Stimulated activated CD8-positive, alpha-beta memory T cell treated with anti-CD3 and anti-CD28 coated beads, Interleukin-2, amount 100 ng/mL, for 48 hours (primary cell): ENCODE results near the gene ECM1.

Source experiments
- DNase-seq, 2 donors: peaks; one replicate each; pipeline ENCODE4 v3.0.0-alpha.2; 2020; ENCODE audit warnings: low read depth in 2 of 2

Gene ECM1

DNA sequence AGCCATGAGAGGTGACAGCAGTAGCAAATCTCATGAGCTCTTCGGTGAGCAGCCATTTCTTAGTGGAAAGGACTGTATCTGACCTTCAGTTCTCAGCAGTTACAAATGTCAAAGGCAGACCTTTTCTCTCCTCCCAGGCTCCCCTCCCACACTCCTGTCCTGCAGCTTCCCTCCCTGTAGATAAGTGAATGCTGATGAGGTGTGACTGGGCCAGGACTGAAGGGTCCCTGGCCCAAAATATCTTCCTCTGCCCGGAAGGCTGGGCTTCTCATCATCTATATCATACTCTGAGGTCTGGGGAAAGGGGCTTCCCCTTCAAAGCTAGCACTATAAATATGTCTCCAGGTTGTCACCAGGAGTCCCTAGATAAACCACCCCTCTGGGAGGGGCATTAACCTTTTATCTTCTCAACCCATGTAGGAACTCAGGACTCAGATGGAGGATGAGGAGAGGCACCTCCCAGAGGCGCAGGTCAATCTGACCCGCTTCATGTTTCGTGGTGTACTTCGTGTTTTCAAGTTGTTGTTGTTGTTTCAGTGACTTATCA, 37.6 kb downstream of the ECM1 start:
- no peak for DNase-seq

DNA sequence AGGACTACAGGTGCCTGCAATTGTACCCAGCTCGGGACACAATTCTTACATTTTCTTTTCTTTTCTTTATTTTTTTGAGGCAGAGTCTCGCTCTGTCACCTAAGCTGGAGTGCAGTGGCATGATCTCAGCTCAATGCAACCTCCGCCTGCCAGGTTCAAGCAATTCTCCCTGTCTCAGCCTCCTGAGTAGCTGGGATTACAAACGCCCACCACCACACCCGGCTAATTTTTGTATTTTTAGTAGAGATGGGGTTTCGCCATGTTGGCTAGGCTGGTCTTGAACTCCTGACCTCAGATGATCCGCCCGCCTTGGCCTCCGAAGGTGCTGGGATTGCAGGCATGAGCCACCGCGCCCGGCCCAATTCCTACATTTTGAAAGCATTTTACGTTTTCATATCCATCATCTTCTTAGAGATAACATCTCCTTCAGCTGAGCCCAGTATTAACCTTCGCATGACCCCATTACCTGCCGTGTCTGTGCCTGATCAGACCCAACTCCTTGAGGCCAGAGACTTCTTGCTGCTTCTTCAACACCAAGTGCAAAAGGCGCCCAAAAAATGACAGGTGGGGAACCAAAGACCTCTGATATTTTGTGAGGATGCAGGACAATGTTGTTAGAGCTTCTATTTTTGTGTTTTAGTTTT, 38.5 kb downstream of the ECM1 start:
- no peak for DNase-seq

DNA sequence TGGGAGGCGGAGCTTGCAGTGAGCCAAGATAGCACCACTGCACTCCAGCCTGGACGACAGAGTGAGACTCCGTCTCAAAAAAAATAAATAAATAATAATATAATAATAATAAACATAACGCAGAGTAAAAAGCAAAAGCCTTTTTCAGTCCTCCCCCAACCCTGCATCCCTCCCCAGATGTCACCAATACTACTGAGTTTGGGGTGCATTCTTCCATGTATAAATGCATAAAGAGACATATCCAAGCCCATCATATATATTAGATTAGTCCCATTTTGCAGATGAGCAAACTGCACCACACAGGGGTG, 40.4 kb downstream of the ECM1 start:
- no peak for DNase-seq

DNA sequence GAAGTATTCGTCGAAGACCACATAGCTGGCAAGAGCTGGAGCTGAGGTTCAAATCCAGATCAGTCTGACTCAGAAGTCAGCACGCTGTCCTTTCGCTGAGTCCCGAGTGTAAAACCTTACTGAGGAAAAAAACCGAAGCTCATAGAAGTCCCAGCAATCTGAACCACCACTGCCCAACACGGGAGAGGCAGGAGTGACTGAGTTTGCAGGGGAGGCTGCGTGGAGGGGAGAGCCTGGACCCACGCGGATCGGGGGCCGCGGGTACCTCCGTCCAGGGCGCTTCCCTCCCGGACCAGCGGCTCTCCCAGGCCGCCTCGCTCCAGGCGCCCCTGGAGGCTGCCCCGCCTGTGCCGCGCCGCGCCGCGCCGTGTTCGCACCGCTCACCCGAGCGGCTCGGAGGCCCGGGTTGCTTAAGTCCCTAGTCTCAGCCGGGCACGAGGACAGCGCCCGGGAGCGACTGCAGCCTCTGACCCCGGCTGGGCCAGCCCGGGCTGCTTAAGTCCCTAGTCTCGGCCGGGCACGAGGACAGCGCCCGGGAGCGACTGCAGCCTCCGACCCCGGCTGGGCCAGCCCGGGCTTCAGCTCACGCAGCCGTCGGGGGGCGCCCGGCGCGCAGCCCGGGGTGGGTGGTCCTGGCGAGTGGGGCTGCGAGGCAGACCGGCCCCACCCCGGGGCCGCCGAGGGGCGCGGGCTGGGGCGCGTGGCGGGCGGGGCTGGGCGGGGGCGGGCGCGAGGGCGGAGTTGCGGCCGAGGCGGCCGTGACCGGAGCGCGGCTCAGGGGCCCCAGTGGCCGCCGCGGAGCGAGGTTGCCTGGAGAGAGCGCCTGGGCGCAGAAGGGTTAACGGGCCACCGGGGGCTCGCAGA, 41.0 kb downstream of the ECM1 start, which contains the start of gene ADAMTSL4:
ADAMTSL4 (plus strand) TSS at position 777 of the 864 bp plus-strand sequence. CDS start 2,881 bp downstream, outside the sequence.
- DNase-seq, result no peak

DNA sequence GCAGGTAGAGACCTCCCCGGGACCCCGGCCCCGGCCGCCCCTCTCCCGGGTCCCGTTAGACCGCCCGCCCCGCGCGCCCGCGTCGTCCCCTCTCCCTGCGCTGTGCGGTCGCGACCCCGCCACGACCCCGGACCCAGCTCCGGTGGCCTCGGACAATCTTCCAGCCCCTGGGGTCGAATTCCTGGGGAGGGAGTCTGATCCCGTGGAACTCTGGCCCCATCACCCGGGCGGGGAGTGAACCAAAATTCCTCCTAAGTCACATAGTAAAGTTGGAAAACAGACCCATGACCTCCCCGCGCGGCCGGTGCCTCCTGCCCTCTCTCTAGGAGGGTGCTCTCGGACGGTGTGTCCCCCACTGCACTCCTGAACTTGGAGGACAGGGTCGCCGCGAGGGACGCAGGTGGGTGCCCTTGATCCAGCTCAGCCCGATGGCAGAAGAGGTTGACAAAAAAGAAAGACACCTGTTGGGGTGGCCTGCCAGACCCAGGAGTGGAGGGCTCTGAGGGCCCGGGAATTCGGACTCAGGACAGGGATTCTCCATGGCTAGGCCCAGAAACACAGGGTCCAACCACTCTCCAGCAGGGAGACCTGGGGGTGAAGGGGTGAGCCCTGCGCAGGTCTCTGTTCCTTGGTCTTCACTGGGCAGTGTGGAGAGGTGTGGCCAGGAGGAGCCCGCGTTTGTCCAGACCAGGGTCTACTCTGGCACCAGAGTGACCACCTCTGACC, 41.8 kb downstream of the ECM1 start:
- no peak for DNase-seq

DNA sequence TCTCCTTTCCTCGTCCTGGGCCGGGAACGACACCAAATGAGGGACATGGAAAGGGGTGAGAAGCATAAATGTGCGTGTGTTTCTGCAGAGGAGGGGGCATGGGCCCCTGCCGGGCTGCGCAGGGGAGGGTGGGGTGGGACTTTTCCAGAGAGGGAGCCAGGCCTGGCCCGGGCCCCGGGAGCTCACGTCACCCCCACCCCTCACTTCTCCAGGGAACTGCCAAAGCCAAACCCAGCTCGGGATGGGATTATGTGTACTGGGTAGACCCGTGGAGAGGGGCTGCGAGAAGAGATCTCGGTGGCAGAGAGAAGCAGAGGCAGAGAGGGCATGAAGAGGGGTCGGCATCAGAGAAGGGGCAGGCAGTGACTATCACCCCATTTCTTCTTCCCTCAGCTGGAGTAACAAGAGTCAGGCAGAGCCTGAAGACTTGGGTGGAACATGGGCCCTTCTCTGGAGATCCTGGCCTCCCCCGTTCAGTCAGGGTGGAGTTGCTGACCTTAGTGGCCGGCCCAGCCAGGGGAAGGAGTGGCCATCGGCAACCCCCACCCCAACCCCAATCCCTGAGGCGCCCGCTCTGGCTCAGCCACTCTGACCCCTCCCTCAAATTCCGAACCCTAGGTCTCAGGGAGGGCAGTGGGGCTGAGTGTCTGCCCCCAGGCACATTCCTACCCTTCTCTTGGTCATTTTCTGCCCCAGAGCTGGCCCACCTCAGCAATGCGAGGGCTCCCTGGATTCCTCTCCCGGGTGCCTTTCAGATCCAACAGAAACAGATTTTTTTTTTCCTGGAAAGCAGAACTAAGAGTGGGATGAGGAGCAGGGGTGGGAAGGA, 42.5 kb downstream of the ECM1 start:
- no peak for DNase-seq

DNA sequence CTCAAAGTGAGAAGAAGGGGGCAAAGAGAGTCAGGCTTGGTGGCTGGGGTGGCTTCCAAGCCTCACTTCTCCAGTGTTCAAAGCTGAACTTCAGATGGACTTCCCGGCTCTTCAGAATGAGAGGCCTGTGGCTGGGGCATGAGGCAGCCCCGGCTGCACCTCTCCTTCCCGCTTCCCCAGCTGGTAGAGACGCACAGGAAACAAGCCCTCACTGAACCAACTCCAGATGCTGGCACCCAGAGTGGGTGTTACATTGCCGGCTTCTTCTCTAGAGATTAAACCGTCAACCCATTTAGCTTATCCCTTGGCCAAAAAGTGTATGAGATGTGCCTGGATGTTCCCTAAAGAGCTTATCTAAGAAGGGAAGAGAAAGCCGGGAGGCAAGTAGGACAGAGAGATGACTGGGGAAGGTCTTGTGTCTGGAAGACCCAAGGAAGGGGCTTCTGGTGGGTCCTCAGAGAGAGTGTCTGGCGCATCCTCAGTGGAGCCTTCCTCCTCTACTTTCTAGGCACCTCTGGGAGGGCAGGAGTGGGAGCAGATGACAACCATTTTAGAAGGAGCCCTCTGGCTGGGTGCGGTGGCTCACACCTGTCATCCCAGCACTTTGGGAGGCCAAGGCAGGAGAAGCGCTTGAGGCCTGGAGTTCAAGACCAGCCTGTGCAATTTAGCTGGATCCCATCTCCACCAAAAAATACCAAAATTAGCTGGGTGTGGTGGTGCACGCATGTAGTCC, 43.3 kb downstream of the ECM1 start:
- DNase-seq, result no peak

DNA sequence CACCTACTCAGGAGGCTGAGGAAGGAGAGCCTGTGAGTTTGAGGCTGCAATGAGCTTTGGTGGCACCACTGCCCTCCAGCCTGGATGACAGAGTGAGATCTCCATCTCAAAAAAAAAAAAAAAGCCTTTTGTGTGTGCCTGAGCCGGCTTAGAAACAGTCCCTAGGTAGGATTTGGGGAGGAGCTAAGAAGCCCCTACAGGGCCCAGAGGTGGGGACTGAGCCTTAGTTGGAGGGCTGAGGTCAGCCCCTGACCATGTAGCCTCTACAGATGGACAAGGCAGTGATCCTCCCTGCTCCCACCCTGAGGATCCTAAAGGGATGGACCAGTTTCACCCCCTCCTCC, 43.8 kb downstream of the ECM1 start:
- DNase-seq, result no peak

DNA sequence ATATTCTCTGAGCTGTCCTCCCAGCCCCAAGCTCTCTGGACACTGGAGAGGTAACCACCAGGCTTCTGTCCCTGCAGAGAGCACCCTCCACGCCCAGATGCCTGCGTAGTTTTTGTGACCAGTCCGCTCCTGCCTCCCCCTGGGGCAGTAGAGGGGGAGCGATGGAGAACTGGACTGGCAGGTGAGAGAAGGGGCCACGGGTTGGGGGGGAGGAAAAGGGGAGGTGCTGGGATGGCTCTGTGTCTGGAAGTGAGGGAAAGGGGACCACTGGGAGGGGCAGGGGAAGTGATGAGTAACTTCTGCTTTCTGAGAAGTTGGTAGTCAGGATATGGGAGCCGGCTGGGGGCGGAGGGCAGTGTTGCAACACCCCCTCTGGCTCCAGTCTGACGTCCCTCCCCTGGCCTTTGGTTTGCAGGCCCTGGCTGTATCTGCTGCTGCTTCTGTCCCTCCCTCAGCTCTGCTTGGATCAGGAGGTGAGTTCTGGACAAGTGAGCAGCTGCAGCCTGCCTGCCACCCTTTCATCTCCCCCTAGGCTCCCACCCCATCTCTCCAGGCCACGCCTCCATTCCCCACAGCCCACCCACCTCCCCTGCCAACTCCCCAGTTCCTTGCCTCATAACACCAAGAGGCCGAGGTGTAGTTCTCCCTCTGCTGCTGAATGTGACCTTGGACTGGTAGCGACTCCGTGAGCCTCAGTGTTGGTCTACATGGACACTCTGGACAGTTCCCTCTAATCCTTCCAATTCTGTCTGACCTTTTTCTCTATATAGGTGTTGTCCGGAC, 44.4 kb downstream of the ECM1 start:
- DNase-seq, result no peak

DNA sequence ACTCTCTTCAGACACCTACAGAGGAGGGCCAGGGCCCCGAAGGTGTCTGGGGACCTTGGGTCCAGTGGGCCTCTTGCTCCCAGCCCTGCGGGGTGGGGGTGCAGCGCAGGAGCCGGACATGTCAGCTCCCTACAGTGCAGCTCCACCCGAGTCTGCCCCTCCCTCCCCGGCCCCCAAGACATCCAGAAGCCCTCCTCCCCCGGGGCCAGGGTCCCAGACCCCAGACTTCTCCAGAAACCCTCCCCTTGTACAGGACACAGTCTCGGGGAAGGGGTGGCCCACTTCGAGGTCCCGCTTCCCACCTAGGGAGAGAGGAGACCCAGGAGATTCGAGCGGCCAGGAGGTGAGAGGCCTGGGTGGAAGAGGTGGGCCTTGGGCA, 45.0 kb downstream of the ECM1 start:
- DNase-seq, result no peak

DNA sequence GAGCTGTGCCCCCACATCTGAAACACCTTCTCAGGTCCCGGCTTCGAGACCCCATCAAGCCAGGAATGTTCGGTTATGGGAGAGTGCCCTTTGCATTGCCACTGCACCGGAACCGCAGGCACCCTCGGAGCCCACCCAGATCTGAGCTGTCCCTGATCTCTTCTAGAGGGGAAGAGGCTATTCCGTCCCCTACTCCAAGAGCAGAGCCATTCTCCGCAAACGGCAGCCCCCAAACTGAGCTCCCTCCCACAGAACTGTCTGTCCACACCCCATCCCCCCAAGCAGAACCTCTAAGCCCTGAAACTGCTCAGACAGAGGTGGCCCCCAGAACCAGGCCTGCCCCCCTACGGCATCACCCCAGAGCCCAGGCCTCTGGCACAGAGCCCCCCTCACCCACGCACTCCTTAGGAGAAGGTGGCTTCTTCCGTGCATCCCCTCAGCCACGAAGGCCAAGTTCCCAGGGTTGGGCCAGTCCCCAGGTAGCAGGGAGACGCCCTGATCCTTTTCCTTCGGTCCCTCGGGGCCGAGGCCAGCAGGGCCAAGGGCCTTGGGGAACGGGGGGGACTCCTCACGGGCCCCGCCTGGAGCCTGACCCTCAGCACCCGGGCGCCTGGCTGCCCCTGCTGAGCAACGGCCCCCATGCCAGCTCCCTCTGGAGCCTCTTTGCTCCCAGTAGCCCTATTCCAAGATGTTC, 45.6 kb downstream of the ECM1 start:
- no peak for DNase-seq

DNA sequence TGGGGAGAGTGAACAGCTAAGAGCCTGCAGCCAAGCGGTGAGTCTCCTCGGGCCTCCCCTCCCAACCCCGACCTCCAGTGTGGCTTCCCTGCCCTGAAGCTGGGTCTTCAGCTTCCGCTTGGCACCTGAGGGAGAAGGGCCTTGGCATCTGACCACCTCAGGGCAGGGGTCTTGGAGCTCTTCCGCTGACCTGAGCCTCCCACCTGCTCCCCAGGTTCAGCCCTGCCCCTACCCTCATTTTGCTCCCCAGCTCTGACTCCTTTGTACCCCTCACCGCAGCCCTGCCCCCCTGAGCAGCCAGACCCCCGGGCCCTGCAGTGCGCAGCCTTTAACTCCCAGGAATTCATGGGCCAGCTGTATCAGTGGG, 46.2 kb downstream of the ECM1 start:
- DNase-seq, result no peak

DNA sequence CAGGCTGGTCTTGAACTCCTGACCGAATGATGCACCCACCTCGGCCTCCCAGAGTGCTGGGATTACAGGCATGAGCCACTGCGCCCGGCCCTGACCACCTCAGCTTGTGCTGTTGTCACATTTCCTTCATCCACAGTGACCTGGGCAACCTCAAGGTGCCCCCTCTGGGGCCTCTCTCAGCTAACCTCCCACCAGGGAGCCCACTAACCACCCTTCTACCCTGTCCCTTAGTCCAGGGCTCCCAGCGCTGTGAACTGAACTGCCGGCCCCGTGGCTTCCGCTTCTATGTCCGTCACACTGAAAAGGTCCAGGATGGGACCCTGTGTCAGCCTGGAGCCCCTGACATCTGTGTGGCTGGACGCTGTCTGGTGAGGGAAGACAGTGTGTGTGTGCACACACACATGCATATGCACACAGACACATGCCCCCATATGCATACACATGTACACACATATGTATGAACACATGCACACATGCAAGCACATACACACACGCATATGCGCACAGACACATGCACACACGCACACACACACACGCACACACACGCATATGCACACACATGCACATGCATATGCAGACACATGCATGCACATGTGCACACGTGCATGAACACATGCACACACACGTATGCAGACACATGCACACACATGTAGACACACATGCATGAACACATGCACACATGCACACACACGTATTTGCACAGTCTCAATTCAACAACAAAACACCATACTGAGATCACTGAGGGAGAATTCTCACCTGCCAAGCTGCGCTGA, 47.5 kb downstream of the ECM1 start:
- DNase-seq, result no peak

DNA sequence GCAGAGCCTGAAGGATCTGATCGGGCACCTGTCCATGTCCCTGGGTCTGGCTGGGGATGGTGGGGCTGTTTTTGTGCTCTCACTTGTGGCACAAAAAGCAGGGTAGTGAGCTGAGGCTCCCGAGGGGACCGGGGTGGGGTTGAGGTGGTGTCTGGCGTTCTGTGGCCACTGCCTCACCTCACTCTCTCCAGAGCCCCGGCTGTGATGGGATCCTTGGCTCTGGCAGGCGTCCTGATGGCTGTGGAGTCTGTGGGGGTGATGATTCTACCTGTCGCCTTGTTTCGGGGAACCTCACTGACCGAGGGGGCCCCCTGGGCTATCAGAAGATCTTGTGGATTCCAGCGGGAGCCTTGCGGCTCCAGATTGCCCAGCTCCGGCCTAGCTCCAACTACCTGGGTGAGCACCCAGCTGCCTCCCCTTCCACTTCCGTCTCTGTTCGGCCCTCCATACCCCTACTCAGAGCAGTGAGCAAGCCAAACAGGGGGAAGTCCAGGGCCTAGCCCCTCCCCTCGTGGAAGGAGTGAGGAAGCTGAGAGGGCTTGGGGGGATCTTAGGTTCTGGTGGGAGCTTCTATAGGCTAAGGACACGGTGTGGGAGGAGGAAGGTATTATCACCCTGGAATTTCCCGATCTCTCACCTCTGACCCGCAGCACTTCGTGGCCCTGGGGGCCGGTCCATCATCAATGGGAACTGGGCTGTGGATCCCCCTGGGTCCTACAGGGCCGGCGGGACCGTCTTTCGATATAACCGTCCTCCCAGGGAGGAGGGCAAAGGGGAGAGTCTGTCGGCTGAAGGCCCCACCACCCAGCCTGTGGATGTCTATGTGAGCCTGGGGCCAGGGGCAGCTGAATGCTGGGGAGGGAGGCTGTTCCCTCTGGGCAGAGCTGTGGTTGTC, 48.3 kb downstream of the ECM1 start:
- DNase-seq, result no peak

DNA sequence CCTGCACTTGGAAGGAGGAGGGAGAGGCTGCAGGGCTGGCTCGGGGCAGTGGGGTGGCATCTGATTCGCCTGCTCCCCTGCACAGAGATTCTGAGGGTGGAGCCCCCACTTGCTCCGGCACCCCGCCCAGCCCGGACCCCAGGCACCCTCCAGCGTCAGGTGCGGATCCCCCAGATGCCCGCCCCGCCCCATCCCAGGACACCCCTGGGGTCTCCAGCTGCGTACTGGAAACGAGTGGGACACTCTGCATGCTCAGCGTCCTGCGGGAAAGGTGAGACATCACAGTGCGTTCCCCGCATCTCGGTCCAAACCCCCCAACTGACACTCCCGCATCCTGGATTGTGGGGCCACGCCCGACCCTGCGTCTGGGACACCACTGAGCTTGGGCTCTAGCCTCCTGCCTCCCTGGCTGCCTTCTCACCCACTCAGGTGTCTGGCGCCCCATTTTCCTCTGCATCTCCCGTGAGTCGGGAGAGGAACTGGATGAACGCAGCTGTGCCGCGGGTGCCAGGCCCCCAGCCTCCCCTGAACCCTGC, 49.2 kb downstream of the ECM1 start:
- no peak for DNase-seq

DNA sequence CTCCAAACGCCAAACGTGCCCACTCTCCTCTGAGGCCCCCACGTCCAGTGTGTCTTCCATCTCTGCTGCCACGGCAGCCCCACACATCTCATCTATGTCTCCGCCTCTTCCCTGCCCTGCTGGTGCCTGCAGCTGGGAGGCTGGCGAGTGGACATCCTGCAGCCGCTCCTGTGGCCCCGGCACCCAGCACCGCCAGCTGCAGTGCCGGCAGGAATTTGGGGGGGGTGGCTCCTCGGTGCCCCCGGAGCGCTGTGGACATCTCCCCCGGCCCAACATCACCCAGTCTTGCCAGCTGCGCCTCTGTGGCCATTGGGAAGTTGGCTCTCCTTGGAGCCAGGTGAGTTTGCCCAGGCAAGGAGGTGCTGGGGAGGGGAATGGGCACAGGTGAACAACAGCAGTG, 49.9 kb downstream of the ECM1 start:
- DNase-seq, result no peak

DNA sequence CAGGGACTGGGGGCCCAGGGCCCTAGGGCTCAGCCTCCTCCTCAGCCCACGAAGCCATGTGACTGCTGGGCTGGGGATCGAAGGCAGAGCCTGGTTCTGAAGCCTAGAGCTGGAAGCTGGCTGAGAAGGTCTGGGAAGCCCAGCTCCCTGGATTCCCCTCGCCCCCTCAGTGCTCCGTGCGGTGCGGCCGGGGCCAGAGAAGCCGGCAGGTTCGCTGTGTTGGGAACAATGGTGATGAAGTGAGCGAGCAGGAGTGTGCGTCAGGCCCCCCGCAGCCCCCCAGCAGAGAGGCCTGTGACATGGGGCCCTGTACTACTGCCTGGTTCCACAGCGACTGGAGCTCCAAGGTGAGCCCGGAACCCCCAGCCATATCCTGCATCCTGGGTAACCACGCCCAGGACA, 50.4 kb downstream of the ECM1 start:
- DNase-seq, result no peak
